8988T (cell line): ENCODE data around the gene USB1.
"Not testable (repeated sequence)": the region's sequence is repeated elsewhere in the genome, so short reads cannot be mapped to it uniquely, and the experiment has no call there.

Source experiments
- DNase-seq: peaks from one replicate; pipeline ENCODE4 v3.0.0; 2011

USB1 gene

DNA sequence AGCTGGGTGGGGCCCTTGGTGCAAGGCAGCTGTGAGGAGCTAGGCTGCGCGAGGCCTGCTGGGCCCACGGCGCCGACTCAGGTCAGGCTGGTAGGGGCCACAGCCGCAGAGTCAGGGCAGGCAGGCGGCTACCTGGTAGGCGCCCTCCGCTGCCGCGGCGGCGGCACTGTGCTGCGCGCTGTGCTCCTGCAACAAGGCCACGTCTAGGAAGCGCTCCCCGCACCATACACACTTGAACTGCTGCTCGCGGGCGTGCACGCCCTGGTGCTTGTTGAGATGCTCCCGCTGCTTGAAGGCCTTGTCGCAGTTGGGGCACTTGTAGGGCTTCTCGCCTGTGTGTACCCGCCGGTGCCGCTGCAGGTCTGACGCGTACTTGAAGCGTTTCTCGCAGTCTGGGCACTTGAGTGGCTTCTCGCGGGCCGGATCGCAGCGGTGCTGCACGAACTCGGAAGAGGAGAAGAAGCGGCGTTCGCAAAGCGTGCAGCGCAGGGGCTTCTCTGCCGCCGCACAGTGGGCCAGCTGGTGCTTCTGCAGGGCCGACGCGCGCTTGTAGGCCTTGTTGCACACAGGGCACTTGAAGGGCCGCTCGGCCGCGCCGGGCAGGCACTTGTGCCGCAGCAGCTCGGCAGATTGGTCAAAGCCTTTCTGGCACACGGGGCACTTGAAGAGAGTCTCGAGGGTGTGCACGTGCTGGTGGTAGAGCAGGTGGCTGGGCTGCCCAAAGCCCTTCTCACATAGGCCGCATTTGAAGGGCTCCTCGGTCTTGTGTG lies 4.6 kb upstream of the USB1 start:
- DNase-seq, result no peak

DNA sequence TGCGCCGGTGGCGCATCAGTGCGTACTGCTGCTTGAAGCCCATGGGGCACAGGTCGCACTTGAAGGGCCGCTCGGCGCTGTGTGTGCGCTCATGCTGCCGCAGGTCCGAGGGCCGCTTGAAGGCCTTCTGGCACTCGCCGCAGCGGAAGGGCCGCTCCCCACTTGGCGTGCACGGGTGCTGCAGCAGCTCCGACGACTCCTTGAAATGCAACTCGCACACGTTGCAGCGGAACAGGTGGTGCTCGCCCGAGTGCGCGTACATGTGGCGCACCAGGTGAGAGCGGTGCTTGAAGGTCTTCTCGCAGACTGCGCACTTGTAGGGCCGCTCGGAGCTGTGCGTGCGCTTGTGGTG lies 4.1 kb upstream of the USB1 start:
- DNase-seq, result no peak

DNA sequence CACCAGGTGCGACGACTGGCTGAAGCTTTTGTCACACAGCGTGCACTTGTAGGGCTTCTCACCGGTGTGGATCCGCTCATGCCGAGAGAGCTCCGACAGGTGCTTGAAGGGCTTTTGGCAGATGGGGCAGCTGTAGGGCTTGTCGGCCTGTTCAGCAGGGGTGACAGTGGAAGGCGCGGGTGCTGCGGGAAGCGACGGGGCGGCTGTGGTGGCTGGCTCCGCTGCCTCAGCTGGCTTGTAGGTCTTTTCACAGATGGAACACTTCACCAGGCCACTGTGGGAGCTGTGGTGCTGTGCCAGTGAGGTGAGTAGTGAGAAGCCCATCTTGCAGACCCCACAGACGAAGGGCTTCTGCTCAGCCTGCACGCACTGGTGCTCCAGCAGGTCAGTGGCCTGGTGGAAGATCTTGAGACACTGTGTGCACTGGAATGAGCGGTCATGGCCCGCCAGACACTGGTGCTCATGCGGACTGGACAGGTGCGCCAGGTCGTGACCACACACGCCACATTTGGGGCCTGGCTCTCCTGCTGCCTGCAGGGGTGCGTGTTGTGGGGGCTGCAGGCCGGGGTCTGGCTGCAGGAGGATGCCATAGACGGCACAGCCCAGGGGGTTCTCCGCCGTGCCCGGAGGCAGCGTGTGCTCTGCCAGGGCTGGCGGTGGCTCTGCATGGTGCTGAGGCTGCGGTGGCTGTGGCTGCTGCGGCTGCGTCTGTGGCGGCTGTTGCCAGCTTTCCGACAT lies 3.5 kb upstream of the USB1 start:
- no peak for DNase-seq

- DNase-seq, result peak; percentile 75
Measured at GRCh38 chr16:57998486-57998885, 2.7 kb upstream of the USB1 start.

- DNase-seq, result peak; percentile 35
Measured at GRCh38 chr16:57998992-57999365, 2.2 kb upstream of the USB1 start.

GRCh38 chr16:57999366-57999970 lies 1.7 kb upstream of the USB1 start:
- DNase-seq, result peak; percentile 73

- DNase-seq, result peak; percentile 74
Measured at GRCh38 chr16:57999971-58000705, 1.1 kb upstream of the USB1 start, which contains the start of gene ZNF319. ZNF319 (minus strand) TSS chr16:58000672; CDS start chr16:57998265, 2,407 bp downstream.

- DNase-seq, result no peak
Measured at GRCh38 chr16:58001781-58002415, 691 bp downstream of the USB1 start.

GRCh38 chr16:58002416-58002800 lies 1.2 kb downstream of the USB1 start:
- DNase-seq, result no peak

DNA sequence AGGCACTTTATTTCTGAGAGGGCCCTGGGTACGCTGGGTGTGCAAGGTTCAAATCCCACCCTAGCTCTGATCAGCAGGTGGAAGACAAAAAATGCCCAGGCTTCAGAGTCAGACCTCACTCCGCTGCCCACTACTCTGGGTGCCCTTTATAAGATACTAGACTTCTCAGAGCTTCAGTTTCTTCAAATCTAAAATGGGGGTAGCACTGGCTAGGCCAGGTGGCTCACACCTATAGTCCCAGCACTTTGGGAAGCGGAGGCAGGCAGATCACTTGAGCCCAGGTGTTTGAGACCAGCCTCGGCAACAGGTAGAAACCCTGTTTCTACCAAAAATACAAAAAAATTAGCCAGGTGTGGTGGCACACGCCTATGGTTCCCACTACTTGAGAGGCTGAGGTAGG lies 1.7 kb downstream of the USB1 start:
- no peak for DNase-seq

DNA sequence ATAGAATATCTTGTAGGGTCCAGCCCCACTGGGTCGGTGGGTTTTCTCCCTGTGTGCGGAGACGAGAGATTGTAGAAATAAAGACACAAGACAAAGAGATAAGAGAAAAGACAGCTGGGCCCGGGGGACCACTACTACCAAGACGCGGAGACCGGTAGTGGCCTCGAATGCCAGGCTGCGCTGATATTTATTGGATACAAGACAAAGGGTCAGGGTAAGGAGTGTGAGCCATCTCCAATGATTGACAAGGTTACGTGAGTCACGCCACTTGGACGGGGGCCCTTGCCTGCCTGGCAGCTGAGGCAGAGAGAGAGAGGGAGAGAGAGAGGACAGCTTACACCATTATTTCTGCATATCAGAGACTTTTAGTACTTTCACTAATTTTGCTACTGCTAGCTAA lies 3.5 kb downstream of the USB1 start:
- not testable (repeated sequence) for DNase-seq

DNA sequence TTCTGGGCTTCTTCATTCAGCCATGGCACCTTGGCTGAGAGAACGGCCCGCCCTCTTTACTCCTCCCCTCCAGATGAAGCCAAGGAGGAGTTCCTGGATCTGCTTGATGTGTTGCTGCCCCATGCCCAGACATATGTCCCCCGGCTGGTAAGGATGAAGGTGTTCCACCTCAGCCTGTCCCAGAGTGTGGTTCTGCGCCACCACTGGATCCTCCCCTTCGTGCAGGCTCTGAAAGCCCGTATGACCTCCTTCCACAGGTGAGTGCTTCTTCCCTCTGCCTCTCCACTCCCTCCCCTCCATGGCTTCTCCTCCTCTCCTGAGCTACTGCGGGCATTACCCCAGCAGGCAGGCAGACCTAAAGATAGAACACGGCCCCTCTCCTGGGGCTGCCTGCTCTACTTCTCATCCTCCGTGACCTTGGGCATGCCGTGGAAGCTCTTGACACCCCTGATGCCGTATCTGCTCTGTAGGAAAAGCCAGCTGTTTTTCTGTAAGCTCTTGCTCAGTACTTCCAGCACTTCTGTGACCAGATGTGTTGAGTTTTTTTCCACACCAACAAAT lies 8.7 kb downstream of the USB1 start:
- no peak for DNase-seq

DNA sequence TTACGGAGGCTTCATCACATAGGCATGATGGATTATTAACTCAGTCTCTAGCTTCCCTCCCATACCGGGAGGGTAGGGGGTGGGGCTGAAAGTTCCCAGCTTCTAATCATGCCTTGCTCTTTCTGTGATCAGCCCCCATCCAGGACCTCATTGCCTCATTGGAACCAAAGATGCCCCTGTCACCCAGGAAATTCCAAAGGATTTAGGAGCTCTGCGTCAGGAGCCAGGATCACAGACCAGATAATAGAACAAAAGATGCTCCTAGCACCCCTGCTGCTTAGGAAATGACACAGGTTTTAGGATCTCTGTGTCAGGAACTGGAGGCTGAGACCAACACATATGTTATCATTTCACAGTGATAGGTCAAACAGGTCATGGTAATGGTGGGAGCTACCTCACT lies 9.7 kb downstream of the USB1 start:
- no peak for DNase-seq

GRCh38 chr16:58011652-58012051 lies 10.4 kb downstream of the USB1 start:
- DNase-seq, result peak; percentile 17

DNA sequence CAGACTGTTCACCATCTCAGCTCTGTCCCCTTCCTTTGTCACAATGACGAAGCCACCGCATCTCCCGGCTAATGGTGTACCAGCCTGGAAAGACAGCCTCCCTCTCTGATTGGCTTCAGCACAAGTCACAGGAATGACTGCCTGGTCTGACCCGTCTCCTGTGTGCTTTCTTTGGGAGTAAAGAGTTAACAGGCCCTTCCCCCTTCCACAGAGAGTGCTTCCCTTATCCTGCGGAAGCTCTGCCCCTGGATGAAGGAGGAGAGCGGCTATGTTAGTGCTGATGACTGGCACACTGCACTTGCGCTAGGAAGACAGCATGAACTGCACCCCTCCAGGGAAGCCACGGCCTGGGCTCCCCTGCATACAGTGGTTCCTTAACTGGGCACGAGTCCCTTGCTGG lies 11.3 kb downstream of the USB1 start:
- no peak for DNase-seq

DNA sequence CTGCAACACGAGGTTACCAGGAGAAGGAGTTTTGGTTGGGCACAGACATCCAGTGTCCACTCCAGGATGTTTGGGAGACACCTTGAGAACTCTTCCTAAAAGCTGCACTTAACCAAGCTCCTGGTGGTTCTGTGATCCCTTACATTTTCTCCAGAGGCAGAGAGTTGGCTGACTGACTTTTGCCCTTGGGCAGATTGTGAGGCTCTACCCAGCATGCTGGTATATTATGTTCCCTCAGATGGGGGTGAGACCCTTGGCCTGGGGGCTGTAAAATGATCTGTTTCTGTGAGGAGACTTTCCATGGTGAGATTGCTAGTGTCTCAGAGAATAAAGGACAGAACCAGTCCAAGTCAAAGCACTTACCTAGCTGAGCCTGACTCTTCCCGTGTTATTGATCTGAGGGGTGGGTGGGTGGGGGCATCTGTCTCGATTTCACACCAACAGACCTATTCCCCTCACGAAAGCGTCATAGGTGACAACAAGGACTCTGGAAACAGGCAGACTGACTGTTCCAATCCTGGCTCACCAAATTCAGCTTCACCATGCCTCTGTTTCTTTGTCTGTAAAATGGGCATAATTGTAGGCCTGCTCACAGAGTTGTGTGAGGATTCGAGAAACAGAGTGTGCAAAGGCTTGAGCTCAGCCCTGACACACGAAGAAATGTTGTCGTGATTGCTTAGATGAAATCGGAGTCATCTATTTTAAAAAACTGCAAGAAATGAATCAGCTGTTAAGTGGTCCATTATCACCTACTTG lies 12.2 kb downstream of the USB1 start:
- DNase-seq, result no peak

GRCh38 chr16:58016840-58017446 lies 15.7 kb downstream of the USB1 start:
- DNase-seq, result no peak

GRCh38 chr16:58018803-58019202 lies 17.6 kb downstream of the USB1 start:
- peak; percentile 71 for DNase-seq

DNA sequence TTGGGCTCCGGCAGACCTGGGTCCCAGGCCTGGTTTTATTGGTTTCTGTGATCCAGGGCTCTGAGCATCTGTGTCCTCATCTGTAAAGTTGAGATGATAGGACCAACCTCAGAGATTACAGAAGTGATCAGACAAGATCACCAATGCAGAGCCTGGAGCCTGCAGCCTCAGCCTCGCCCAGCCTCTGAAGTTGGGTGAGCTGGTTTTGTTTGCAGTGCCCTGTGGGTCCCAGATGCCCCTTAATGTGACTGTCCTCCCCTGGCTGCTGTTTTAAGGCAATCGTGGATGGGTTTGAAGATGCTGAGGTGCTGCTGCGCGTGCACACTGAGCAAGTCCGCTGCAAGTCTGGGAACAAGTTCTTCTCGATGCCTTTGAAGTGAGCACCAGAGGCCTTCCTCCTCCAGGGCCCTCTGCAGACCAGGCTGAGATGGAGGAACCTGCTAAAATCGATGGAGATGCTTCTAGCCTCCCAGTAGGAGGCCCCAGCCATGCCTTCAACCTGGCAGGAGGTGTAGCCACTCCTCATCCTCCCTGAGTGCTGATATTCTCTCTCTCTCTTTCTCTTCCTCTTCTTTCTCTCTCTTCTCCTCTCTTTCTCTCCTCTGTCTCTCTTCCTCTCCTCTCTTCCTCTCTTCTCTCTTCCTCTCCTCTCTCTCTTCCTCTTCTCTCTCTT lies 18.8 kb downstream of the USB1 start:
- no peak for DNase-seq

- DNase-seq, result peak; percentile 80
Measured at GRCh38 chr16:58020628-58021521, 19.7 kb downstream of the USB1 start.
